ENCODE measurements around the gene KCNK1.

DNA sequence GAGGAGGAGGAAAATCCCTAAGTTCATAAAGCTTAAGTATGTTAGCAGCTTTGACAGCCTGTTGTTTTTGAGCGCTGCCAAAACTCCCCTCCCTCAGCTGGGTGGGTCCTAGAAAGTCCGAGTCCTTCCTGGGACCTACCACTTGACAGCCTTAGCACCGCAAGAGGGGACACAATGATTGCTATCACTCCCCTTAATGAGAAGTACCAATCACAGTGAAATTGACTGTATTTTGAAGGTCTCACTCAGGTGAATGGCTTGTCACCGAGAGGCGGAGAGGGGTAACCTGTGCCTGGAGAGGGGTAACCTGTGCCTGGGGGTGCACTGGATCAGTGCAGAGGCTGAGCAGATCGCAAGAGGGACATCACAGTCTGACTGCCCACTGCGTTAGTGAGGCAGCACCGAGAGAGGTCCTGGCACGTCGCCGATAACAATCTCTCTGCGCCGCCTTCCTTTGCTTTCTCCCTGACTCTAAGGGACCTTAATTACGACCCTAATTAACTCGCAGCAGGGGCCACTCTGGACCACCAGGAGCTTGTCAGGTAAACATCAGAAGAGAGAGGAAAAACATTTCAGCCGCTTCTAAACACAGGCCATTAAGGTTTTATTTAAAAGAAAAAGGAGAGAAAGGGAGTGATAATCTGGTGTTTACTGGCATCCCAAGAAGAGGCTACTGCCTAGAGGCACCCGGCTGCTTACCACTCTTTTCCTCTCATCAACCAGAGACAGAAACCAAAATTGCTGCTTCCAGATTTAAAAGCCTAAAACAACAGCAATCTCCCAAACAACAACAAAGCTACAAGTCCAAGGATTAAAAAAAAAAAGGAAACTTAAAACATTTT, 25.7 kb upstream of the KCNK1 start:
- TF ChIP-seq, protein P1, sequence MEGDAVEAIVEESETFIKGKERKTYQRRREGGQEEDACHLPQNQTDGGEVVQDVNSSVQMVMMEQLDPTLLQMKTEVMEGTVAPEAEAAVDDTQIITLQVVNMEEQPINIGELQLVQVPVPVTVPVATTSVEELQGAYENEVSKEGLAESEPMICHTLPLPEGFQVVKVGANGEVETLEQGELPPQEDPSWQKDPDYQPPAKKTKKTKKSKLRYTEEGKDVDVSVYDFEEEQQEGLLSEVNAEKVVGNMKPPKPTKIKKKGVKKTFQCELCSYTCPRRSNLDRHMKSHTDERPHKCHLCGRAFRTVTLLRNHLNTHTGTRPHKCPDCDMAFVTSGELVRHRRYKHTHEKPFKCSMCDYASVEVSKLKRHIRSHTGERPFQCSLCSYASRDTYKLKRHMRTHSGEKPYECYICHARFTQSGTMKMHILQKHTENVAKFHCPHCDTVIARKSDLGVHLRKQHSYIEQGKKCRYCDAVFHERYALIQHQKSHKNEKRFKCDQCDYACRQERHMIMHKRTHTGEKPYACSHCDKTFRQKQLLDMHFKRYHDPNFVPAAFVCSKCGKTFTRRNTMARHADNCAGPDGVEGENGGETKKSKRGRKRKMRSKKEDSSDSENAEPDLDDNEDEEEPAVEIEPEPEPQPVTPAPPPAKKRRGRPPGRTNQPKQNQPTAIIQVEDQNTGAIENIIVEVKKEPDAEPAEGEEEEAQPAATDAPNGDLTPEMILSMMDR (IDR thresholded peaks at IDR 0.05) = no peak
- no peak for TF ChIP-seq POLR2A (IDR thresholded peaks at IDR 0.05)
